Loucy (cell line): Measurements from ENCODE around the gene PRSS56.

Experiments
- EZH2phosphoT487 ChIP-seq: fragments of 200-600 bp; IDR thresholded peaks from 2 replicates; pipeline ENCODE4 v1.6.1; 2018; ENCODE audit warnings: antibody characterized with exemption, mild to moderate bottlenecking, moderate library complexity, borderline replicate concordance
- TF ChIP-seq, protein P1 (sequence below): fragments of 200-600 bp; sonication (generic); conservative IDR thresholded peaks from 2 replicates; pipeline ENCODE4 v1.5.1; 2014; ENCODE audit warnings: mild to moderate bottlenecking, antibody characterized with exemption, low read length

DNA sequence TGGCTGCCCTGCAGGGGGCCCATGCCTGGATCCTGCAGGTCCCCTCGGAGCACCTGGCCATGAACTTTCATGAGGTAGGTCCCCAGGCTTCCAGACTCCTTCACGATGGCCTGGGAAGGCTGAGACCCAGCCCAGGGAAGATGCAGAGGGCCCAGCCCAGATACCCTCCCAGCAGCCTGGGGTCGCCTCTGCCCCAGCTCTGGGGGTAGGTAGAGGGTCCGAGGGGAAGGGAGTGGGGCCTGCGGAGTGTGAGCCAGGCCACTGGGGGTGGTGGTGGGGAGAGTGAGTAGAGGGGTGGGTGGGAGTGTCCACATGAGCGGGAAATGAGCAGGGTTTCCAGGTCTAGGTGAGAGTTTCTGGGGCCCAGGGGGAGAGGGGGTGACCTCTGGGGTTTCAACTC is 4.6 kb downstream of the PRSS56 start:
- TF ChIP-seq, protein P1, sequence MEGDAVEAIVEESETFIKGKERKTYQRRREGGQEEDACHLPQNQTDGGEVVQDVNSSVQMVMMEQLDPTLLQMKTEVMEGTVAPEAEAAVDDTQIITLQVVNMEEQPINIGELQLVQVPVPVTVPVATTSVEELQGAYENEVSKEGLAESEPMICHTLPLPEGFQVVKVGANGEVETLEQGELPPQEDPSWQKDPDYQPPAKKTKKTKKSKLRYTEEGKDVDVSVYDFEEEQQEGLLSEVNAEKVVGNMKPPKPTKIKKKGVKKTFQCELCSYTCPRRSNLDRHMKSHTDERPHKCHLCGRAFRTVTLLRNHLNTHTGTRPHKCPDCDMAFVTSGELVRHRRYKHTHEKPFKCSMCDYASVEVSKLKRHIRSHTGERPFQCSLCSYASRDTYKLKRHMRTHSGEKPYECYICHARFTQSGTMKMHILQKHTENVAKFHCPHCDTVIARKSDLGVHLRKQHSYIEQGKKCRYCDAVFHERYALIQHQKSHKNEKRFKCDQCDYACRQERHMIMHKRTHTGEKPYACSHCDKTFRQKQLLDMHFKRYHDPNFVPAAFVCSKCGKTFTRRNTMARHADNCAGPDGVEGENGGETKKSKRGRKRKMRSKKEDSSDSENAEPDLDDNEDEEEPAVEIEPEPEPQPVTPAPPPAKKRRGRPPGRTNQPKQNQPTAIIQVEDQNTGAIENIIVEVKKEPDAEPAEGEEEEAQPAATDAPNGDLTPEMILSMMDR: no peak
- TF ChIP-seq EZH2phosphoT487: no peak
